Measurements from ENCODE around the gene ZNF879. TPM values are rescaled to one million over a fixed set of nuclear protein-coding genes. Genes with fewer than 3 reads are reported as not detected.
A peak's percentile ranks its signal among the peaks of the same experiment; 100 is the strongest.

Gene ZNF879
- total RNA-seq, 1 experiment from 2014 or later, result 1.3 TPM

DNA sequence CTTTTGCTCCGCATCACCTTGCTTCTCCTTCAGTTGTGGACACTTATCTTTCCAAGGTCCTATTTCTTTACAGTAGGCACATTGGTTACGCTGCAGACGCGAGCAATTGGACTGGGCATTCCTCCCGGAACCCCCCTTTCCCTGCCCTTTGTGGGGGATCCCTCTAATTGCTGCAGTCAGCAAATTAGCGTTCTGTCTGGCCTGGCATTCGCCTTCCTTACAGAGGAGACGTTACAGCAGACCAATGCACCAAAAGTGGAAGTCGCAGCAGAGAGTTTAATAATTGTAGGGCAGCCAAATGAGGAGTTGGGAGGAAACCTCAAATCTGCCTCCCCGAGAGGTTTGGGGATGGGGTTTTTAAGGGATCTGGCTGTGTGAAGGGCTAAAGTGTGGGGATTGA, 31.3 kb downstream of the ZNF879 start:
- Mint-ChIP-seq H3K9me3 (ENCODE audit: unreplicated experiment) (peaks cover 29% of the 10 kb centered on the region), H3K36me3 (ENCODE audit: insufficient read depth, unreplicated experiment) (no peaks in the 10 kb centered on the region), H3K4me3 (ENCODE audit: unreplicated experiment) (no peak overlapping the region)

DNA sequence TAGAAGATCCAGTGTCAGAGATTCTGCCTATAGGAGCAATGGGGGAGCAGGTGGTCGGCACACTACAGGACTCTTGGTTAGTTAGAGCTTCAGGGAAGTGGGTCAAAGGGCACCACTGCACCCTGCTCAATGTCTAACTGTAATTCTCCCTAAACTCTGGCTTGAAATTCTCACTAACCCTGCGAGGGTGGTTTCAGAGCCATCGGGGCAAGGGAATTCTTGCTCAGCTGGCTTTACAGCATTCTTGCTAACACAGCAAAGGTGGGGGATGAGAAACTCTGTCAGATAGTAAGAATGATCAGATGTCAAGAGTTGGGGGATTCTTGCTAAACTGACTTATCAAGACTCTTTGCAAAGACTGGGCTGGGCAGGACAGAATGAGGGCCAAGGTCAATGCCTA, 31.8 kb downstream of the ZNF879 start:
- ChIA-PET CTCF (no interaction called here), POLR2A (interaction anchor here (0.6 kb wide), 1 partner anchor 289 kb away, joined by 3 read pairs; no protein-coding TSS in a partner anchor)
- TF ChIP-seq, protein P1, sequence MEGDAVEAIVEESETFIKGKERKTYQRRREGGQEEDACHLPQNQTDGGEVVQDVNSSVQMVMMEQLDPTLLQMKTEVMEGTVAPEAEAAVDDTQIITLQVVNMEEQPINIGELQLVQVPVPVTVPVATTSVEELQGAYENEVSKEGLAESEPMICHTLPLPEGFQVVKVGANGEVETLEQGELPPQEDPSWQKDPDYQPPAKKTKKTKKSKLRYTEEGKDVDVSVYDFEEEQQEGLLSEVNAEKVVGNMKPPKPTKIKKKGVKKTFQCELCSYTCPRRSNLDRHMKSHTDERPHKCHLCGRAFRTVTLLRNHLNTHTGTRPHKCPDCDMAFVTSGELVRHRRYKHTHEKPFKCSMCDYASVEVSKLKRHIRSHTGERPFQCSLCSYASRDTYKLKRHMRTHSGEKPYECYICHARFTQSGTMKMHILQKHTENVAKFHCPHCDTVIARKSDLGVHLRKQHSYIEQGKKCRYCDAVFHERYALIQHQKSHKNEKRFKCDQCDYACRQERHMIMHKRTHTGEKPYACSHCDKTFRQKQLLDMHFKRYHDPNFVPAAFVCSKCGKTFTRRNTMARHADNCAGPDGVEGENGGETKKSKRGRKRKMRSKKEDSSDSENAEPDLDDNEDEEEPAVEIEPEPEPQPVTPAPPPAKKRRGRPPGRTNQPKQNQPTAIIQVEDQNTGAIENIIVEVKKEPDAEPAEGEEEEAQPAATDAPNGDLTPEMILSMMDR (IDR thresholded peaks at IDR 0.05; ENCODE audit: unreplicated experiment), result no peak
- no peaks in the 10 kb centered on the region for H3K27me3 Mint-ChIP-seq (ENCODE audit: insufficient read depth, unreplicated experiment)
- no peaks in the 10 kb centered on the region for H3K4me1 Mint-ChIP-seq (ENCODE audit: insufficient read depth, unreplicated experiment)
- BruUV-seq (replicated peaks), result no TSS peak
- no peak overlapping the region for H3K4me3 Mint-ChIP-seq (ENCODE audit: unreplicated experiment)
- H3K27ac Mint-ChIP-seq (ENCODE audit: low read depth, unreplicated experiment), result no peak overlapping the region
- no peaks in the 10 kb centered on the region for H3K36me3 Mint-ChIP-seq (ENCODE audit: insufficient read depth, unreplicated experiment)
- intact Hi-C loops (cut with micrococcal nuclease), result no loop called here
- peaks cover 30% of the 10 kb centered on the region for H3K9me3 Mint-ChIP-seq (ENCODE audit: unreplicated experiment)
- DNase-seq (ENCODE audit: unreplicated experiment), result no peak

More for the DNA sequence above, 31.3 kb downstream of the ZNF879 start:
- ChIA-PET CTCF (no interaction called here), POLR2A (no interaction called here)
- no peaks in the 10 kb centered on the region for H3K4me1 Mint-ChIP-seq (ENCODE audit: insufficient read depth, unreplicated experiment)
- intact Hi-C loops (cut with micrococcal nuclease), result no loop called here
- H3K27ac Mint-ChIP-seq (ENCODE audit: low read depth, unreplicated experiment), result no peak overlapping the region
- no peaks in the 10 kb centered on the region for H3K27me3 Mint-ChIP-seq (ENCODE audit: insufficient read depth, unreplicated experiment)
- TF ChIP-seq, protein P1 (IDR thresholded peaks at IDR 0.05; ENCODE audit: unreplicated experiment), result no peak
- DNase-seq (ENCODE audit: unreplicated experiment), result no peak
- BruUV-seq (replicated peaks), result no TSS peak

DNA sequence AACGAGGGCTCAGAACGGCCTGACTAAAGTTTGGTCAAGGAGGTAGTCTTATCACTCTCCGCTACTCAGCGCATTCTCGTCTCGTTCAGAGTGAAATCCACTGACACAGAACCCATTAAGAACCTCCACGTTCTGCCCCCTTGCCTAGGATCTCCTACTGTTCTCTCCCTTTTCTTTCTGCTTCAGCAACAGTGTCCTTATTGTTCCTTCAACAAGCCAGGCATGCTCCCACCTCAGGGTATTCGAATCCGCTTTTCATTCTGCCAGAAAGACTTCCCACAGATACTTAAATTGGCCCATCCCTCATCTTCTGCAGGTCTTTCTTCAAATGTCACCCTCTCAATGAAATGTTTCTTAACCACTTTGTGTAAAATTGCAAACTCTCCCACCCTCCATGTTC, 32.2 kb downstream of the ZNF879 start:
- ChIA-PET POLR2A (interaction anchor here (0.6 to 0.7 kb wide), 2 partner anchors 286 to 289 kb away, joined by 3 read pairs; no protein-coding TSS in a partner anchor), CTCF (no interaction called here)
- no peak for DNase-seq (ENCODE audit: unreplicated experiment)
- TF ChIP-seq, protein P1 (IDR thresholded peaks at IDR 0.05; ENCODE audit: unreplicated experiment), result no peak
- Mint-ChIP-seq H3K4me3 (ENCODE audit: unreplicated experiment) (no peak overlapping the region), H3K36me3 (ENCODE audit: insufficient read depth, unreplicated experiment) (no peaks in the 10 kb centered on the region), H3K9me3 (ENCODE audit: unreplicated experiment) (peaks cover 30% of the 10 kb centered on the region), H3K27me3 (ENCODE audit: insufficient read depth, unreplicated experiment) (no peaks in the 10 kb centered on the region), H3K4me1 (ENCODE audit: insufficient read depth, unreplicated experiment) (no peaks in the 10 kb centered on the region), H3K27ac (ENCODE audit: low read depth, unreplicated experiment) (no peak overlapping the region)
- no TSS peak for BruUV-seq (replicated peaks)
- intact Hi-C loops (cut with micrococcal nuclease), result no loop called here

DNA sequence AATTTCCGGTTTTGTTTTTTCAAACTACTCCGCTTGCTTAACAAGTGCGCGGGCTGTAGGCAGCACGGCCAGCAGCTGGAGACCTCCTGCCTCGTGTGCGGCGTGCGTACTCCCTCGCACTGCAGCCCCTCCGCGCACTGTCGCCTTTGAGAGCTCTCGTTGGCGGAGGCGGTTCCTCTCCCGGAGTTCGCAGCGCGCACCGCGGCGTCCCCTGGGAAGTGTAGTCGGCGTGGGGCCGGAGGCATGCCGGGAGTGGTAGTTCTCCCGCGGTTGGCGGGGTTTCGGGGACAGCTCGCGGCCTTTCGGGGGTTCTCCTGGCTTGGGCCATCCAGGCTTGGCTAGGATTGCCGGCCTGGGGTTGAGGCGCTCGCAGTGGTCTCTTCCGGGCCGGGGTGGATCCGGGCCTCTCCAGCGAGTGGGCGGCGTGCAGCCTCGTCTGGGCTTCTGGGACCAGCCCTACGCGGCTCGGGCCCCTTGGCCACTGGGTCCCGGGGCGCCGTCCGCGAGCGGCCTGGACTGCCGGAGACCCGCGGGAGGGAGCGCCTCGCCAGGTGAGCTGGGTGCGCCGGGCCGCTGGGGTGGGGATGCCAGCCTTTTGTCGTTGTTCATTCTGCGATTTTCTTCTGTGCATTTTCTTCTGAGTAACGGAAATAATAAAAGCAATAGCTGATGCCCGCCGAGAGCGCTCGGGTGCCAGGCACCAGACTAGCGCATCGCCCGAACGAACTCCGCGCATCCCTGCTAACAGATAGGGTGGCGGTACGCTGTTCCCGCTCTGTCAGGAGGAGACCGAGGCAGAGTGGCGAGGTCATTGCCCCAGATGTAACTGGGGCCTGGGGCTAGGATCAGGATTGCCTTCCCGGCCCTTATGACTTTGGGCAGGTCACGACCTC, 36.8 kb downstream of the ZNF879 start, which contains the start of gene ZNF354C:
ZNF354C (plus strand) TSS at position 258 of the 893 bp plus-strand sequence. CDS start 1,696 bp downstream, outside the sequence.
- Mint-ChIP-seq H3K4me1 (ENCODE audit: insufficient read depth, unreplicated experiment) (no peaks in the 10 kb centered on the region), H3K36me3 (ENCODE audit: insufficient read depth, unreplicated experiment) (peaks cover 23% of the 10 kb centered on the region), H3K4me3 (ENCODE audit: unreplicated experiment) (peak within 1 kb of the TSS; percentile 83), H3K9me3 (ENCODE audit: unreplicated experiment) (peaks cover 39% of the 10 kb centered on the region), H3K27ac (ENCODE audit: low read depth, unreplicated experiment) (peak within 1 kb of the TSS; percentile 72), H3K27me3 (ENCODE audit: insufficient read depth, unreplicated experiment) (no peaks in the 10 kb centered on the region)
- DNase-seq (ENCODE audit: unreplicated experiment), result peak; percentile 72
- POLR2A ChIA-PET, result interaction anchor here (0.7 to 1.4 kb wide), 11 partner anchors 10 to 326 kb away, joined by 3 to 5 read pairs (median 4); partner anchors contain the start of gene ZNF879
- intact Hi-C loops (cut with micrococcal nuclease), result no loop called here
- TF ChIP-seq, protein P1 (IDR thresholded peaks at IDR 0.05; ENCODE audit: unreplicated experiment), result no peak
- BruUV-seq (replicated peaks), result TSS peak; percentile 54
- CTCF ChIA-PET, result interaction anchor here (0.5 to 0.9 kb wide), 4 partner anchors 10 to 846 kb away, joined by 3 to 7 read pairs (median 3); no protein-coding TSS in a partner anchor
